RWPE2 (cell line): Measurements from ENCODE around the gene TACC2.
A peak's percentile ranks its signal among the peaks of the same experiment; 100 is the strongest.

Experiments
- ATAC-seq: fragments of 200-7000 bp; cut with Tn5 transposase; 3 replicates; pipeline ENCODE4 v1.9.1; 2021; ENCODE audit warnings: low read depth
- DNase-seq: peaks from one replicate; pipeline ENCODE4 v3.0.0-alpha.2; 2020; ENCODE audit warnings: low spot score
- H3K27ac ChIP-seq: fragments of 450-650 bp; 2 replicates; pipeline ENCODE4 v1.5.1; 2017; ENCODE audit warnings: mild to moderate bottlenecking; ENCODE audit not compliant: poor library complexity, severe bottlenecking
- H3K27me3 ChIP-seq: fragments of 250-450 bp; sonication (Bioruptor Pico); 2 replicates; pipeline ENCODE4 v1.5.1; 2021; ENCODE audit warnings: mild to moderate bottlenecking, moderate library complexity; ENCODE audit not compliant: insufficient read depth, poor library complexity, severe bottlenecking
- H3K36me3 ChIP-seq: fragments of 250-450 bp; sonication (Bioruptor Pico); 2 replicates; pipeline ENCODE4 v1.5.1; 2020; ENCODE audit warnings: low read depth, mild to moderate bottlenecking, moderate library complexity
- H3K4me1 ChIP-seq: fragments of 250-450 bp; sonication (Bioruptor Pico); 2 replicates; pipeline ENCODE4 v1.5.1; 2021; ENCODE audit warnings: mild to moderate bottlenecking, moderate library complexity; ENCODE audit not compliant: insufficient read depth, poor library complexity, severe bottlenecking
- H3K4me3 ChIP-seq: fragments of 250-450 bp; sonication (Bioruptor Pico); 2 replicates; pipeline ENCODE4 v1.5.1; 2021; ENCODE audit warnings: mild to moderate bottlenecking, moderate library complexity; ENCODE audit not compliant: severe bottlenecking
- H3K9me3 ChIP-seq: fragments of 250-450 bp; sonication (Bioruptor Pico); 2 replicates; pipeline ENCODE4 v1.5.1; 2021; ENCODE audit warnings: mild to moderate bottlenecking, moderate library complexity; ENCODE audit not compliant: severe bottlenecking
- TF ChIP-seq, protein P1 (sequence below): fragments of 450-650 bp; IDR thresholded peaks from one replicate; pipeline ENCODE4 v1.5.1; 2017; ENCODE audit warnings: mild to moderate bottlenecking, moderate library complexity; ENCODE audit not compliant: poor library complexity, severe bottlenecking

TACC2 gene

DNA sequence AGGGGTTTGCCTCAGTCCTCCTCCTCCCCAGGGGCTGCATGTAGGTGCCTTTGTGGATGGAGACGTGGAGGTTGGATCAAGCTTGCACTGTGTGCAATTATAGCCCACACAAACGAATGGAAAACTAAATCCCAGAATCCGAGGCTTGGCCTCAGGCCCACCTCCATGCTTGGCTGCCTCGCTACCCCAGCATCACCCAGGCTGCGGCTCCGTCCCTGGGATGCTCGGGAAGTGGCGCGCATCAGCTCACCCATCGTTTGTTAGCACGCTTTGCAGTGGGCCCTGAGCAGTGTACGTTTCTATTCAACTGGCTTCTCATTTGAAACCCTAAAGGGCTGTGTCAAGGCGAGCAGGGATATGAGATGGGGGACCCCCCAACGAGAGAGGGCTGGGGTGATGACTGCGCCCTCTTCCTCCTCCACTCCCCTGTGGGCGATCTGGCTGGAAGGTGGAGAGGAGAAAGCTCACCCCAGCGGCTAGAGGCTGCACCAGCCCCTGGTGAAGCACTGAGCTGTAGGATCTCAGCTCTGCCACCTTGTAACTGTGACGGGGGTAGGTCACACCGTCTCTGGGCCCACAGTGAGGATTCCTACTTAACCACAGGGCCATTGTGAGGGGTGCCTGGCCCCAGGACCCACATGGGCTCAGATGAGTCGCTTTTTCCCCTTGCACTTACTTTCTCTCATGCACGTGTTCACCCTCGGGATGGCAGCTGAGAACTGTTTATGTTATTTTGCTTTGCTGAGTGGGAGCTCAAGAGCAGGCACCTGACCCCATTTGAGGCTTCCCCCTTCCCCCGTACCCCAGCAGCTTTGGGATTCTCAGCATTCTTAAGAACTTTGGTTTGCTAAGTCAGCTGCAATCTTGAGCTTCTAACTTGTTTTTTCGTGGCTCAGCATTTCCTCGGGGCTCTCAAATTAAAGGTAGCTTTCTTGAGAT is 269.4 kb downstream of the TACC2 start:
- Histone ChIP-seq H3K27me3 (no peaks in the 10 kb centered on the region), H3K36me3 (peaks cover 8% of the 10 kb centered on the region), H3K4me1 (peaks cover under 1% of the 10 kb centered on the region), H3K9me3 (no peaks in the 10 kb centered on the region), H3K27ac (no peak overlapping the region), H3K4me3 (no peak overlapping the region)
- DNase-seq (no peak), ATAC-seq (peak; percentile 35; the same call in 1 of the 3 replicates)
- TF ChIP-seq, protein P1, sequence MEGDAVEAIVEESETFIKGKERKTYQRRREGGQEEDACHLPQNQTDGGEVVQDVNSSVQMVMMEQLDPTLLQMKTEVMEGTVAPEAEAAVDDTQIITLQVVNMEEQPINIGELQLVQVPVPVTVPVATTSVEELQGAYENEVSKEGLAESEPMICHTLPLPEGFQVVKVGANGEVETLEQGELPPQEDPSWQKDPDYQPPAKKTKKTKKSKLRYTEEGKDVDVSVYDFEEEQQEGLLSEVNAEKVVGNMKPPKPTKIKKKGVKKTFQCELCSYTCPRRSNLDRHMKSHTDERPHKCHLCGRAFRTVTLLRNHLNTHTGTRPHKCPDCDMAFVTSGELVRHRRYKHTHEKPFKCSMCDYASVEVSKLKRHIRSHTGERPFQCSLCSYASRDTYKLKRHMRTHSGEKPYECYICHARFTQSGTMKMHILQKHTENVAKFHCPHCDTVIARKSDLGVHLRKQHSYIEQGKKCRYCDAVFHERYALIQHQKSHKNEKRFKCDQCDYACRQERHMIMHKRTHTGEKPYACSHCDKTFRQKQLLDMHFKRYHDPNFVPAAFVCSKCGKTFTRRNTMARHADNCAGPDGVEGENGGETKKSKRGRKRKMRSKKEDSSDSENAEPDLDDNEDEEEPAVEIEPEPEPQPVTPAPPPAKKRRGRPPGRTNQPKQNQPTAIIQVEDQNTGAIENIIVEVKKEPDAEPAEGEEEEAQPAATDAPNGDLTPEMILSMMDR = no peak

DNA sequence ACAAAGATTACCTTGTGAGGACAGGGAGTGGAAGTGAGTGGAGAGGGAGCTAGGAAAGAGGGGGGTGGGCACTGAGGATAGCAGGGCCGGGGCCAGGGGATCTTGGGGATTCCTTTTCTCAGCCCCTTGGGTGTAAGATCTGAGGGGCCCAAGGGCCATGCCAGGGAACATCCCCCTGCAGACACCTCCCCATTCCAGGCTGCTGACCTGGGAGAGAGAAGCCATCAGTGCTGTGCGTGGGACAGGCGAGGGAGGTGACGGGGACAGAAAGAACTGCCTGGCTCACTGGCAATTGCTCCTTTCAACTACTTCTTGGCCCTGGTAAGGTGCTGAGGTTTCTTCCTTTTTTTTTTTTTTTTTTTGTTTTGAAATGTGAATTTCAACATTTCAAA is 270.1 kb downstream of the TACC2 start:
- TF ChIP-seq, protein P1 = no peak
- DNase-seq = no peak
- H3K4me1 ChIP-seq = peaks cover 7% of the 10 kb centered on the region
- H3K4me3 ChIP-seq = no peak overlapping the region
- H3K27ac ChIP-seq = no peak overlapping the region
- no peaks in the 10 kb centered on the region for H3K27me3 ChIP-seq
- no peak for ATAC-seq
- no peaks in the 10 kb centered on the region for H3K9me3 ChIP-seq
- peaks cover 1% of the 10 kb centered on the region for H3K36me3 ChIP-seq

DNA sequence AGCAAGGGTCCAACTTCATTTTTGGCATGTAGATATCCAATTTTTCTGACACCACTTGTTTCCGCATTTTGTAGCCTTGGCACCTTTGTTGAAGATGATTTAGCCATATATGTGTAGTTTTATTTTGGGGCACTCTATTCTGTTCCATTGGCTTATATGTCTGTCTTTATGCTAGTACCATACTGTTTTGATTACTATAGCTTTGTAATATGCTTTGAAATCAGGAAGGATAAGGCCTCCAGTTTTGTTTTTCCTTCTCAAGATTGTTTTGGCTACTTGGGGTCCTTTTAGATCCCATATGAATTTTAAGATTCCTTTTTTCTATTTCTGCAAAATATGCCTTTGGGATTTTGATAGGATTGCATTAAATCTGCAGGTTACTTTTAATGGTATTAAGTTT is 272.6 kb downstream of the TACC2 start:
- H3K27ac ChIP-seq = no peak overlapping the region
- DNase-seq = no peak
- no peaks in the 10 kb centered on the region for H3K9me3 ChIP-seq
- no peak for ATAC-seq
- no peak overlapping the region for H3K4me3 ChIP-seq
- no peaks in the 10 kb centered on the region for H3K27me3 ChIP-seq
- peaks cover 14% of the 10 kb centered on the region for H3K4me1 ChIP-seq
- H3K36me3 ChIP-seq = no peaks in the 10 kb centered on the region
- TF ChIP-seq, protein P1 = no peak

DNA sequence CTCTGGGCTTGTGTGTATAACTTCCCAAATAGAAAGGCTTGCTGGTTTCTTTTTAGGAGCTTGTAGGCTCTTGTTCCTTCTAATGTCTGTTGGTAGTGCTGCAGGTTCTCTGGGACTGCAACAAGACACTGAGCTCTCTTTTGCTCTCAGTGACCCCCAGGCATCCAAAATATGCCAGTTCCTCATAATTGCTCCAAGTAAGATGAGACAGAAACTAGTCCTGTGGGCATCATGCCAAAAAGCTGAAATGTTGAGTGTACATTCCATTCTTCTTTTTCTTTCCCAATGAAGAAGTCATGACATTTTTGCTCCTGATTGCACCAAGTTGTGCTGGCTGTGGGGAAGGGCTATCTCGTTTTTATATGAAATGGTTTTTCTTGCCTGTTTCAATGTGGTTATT is 275.0 kb downstream of the TACC2 start:
- no peak for DNase-seq
- H3K4me1 ChIP-seq = peaks cover 14% of the 10 kb centered on the region
- H3K27me3 ChIP-seq = no peaks in the 10 kb centered on the region
- H3K27ac ChIP-seq = peak overlapping the region; percentile 60
- H3K9me3 ChIP-seq = no peaks in the 10 kb centered on the region
- H3K36me3 ChIP-seq = no peaks in the 10 kb centered on the region
- TF ChIP-seq, protein P1 = no peak
- no peak overlapping the region for H3K4me3 ChIP-seq
- peak; percentile 82 for ATAC-seq

DNA sequence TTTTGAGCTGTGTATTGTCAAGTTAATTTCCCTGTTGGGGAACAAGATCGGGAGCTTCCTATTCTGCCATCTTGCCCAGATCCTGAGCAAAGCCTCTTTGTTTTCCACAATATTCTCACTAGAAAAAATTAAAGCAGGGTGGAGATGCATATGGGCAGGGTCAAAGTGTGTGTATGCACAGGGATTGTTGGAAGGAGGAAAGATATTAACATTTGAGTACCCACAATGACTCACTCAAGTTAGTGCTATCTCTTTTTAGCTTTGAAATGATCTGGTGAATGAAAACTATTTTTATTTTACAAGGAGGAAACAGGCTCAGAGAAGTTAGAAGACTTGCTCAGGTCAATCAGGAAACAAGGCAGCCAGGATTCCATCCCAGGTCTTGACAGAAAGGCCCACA is 275.5 kb downstream of the TACC2 start:
- Histone ChIP-seq H3K9me3 (no peaks in the 10 kb centered on the region), H3K27me3 (no peaks in the 10 kb centered on the region), H3K4me3 (no peak overlapping the region), H3K36me3 (no peaks in the 10 kb centered on the region), H3K27ac (peak overlapping the region; percentile 60), H3K4me1 (peaks cover 14% of the 10 kb centered on the region)
- TF ChIP-seq, protein P1 = no peak
- no peak for DNase-seq
- no peak for ATAC-seq
